DMS79 (cell line): ENCODE results near the gene REEP1.
A peak's percentile ranks its signal among the peaks of the same experiment; 100 is the strongest.
"Not testable (repeated sequence)": the region's sequence is repeated elsewhere in the genome, so short reads cannot be mapped to it uniquely, and the experiment has no call there.

Source experiments
- DNase-seq: peaks from one replicate; lab custom pipeline; 2025; lab: John Stamatoyannopoulos, UW

The REEP1 gene

GRCh38 chr2:86345783-86346370, 8.5 kb upstream of the REEP1 start:
- not testable (repeated sequence) for DNase-seq

GRCh38 chr2:86344404-86344803, 7.0 kb upstream of the REEP1 start:
- DNase-seq: no peak

GRCh38 chr2:86342488-86342887, 5.1 kb upstream of the REEP1 start:
- DNase-seq: no peak

GRCh38 chr2:86341470-86341869, 4.0 kb upstream of the REEP1 start:
- DNase-seq: peak; percentile 45

- DNase-seq: no peak
These were observed 1.4 kb upstream of the REEP1 start for GRCh38 chr2:86338778-86339295.

GRCh38 chr2:86336675-86337243, 667 bp downstream of the REEP1 start:
- no peak for DNase-seq

- no peak for DNase-seq
These were observed 1.4 kb downstream of the REEP1 start for GRCh38 chr2:86335865-86336674.

- DNase-seq: peak; percentile 44
These were observed 4.0 kb downstream of the REEP1 start for GRCh38 chr2:86333378-86333777.

- no peak for DNase-seq
These were observed 4.8 kb downstream of the REEP1 start for GRCh38 chr2:86332654-86333053.

GRCh38 chr2:86331384-86331783, 6.0 kb downstream of the REEP1 start:
- no peak for DNase-seq

GRCh38 chr2:86330001-86330400, 7.4 kb downstream of the REEP1 start:
- DNase-seq: no peak

GRCh38 chr2:86323273-86324021, 14.0 kb downstream of the REEP1 start:
- no peak for DNase-seq

GRCh38 chr2:86319700-86320580, 17.5 kb downstream of the REEP1 start:
- no peak for DNase-seq

- DNase-seq: no peak
These were observed 22.3 kb downstream of the REEP1 start for GRCh38 chr2:86315084-86315483.

- DNase-seq: no peak
These were observed 23.3 kb downstream of the REEP1 start for GRCh38 chr2:86314125-86314524.

- DNase-seq: no peak
These were observed 24.1 kb downstream of the REEP1 start for GRCh38 chr2:86313341-86313740.

GRCh38 chr2:86311879-86312278, 25.5 kb downstream of the REEP1 start:
- no peak for DNase-seq

GRCh38 chr2:86309966-86310365, 27.5 kb downstream of the REEP1 start:
- DNase-seq: no peak

- DNase-seq: no peak
These were observed 28.3 kb downstream of the REEP1 start for GRCh38 chr2:86308984-86309695.

- DNase-seq: no peak
These were observed 29.1 kb downstream of the REEP1 start for GRCh38 chr2:86308356-86308755.

- DNase-seq: no peak
These were observed 30.0 kb downstream of the REEP1 start for GRCh38 chr2:86307431-86307830.
